ENCODE measurements around the gene ZNF436. TPM values are rescaled to one million over a fixed set of nuclear protein-coding genes. Genes with fewer than 3 reads are reported as not detected.

ZNF436 gene
- polyA plus RNA-seq, 1 donor from 2014 or later, result 27.1 TPM

GRCh38 chr1:23362218-23362713 is 7.4 kb downstream of the ZNF436 start:
- no peak overlapping the region for H3K4me3 ChIP-seq (ENCODE audit: low read length)
- no peak overlapping the region for H2AFZ ChIP-seq (ENCODE audit: low read depth, low read length)
- H3K4me2 ChIP-seq (ENCODE audit: low read length), result no peak overlapping the region
- TF ChIP-seq EZH2 (IDR thresholded peaks at IDR 0.05; ENCODE audit: borderline replicate concordance, insufficient read depth, low read length, poor library complexity, severe bottlenecking) (no peak), SMC3 (conservative IDR thresholded peaks at IDR 0.05; ENCODE audit: poor library complexity) (no peak), TAF1 (IDR thresholded peaks at IDR 0.05; ENCODE audit: low read depth) (no peak), RAD21 (conservative IDR thresholded peaks at IDR 0.05) (no peak), POLR2AphosphoS5 (IDR thresholded peaks at IDR 0.05) (no peak), CTCF (IDR thresholded peaks at IDR 0.05; ENCODE audit: poor library complexity, severe bottlenecking) (no peak), REST (IDR thresholded peaks at IDR 0.05; ENCODE audit: borderline replicate concordance) (no peak), MXI1 (conservative IDR thresholded peaks at IDR 0.05; ENCODE audit: poor library complexity, severe bottlenecking) (no peak), EP300 (conservative IDR thresholded peaks at IDR 0.05; ENCODE audit: poor library complexity, severe bottlenecking) (no peak)
- H4K20me1 ChIP-seq (ENCODE audit: insufficient read depth), result no peaks in the 10 kb centered on the region
- H3K27ac ChIP-seq (ENCODE audit: low read length), result no peak overlapping the region
- peaks cover 37% of the 10 kb centered on the region for H3K36me3 ChIP-seq (ENCODE audit: insufficient read depth, low read length)
- peaks cover 33% of the 10 kb centered on the region for H3K9me3 ChIP-seq (ENCODE audit: low read length)
- no peaks in the 10 kb centered on the region for H3K9me2 ChIP-seq (ENCODE audit: insufficient read depth, low read length)
- H3K27me3 ChIP-seq (ENCODE audit: insufficient read depth, low read depth, low read length), result no peaks in the 10 kb centered on the region
- no peaks in the 10 kb centered on the region for H3F3A ChIP-seq (ENCODE audit: insufficient read depth, low read length, poor library complexity, severe bottlenecking)
- H3K9ac ChIP-seq (ENCODE audit: low read length), result no peak overlapping the region
- H3K79me2 ChIP-seq (replicated peaks; ENCODE audit: insufficient read depth, low read length), result peaks cover 6% of the 10 kb centered on the region

GRCh38 chr1:23358310-23358875 is 11.2 kb downstream of the ZNF436 start:
- Histone ChIP-seq H3K27ac (ENCODE audit: low read length) (no peak overlapping the region), H3K4me2 (ENCODE audit: low read length) (no peak overlapping the region), H3F3A (ENCODE audit: insufficient read depth, low read length, poor library complexity, severe bottlenecking) (no peaks in the 10 kb centered on the region), H3K27me3 (ENCODE audit: insufficient read depth, low read depth, low read length) (no peaks in the 10 kb centered on the region), H3K9me2 (ENCODE audit: insufficient read depth, low read length) (no peaks in the 10 kb centered on the region), H3K9me3 (ENCODE audit: low read length) (peaks cover 33% of the 10 kb centered on the region), H3K79me2 (replicated peaks; ENCODE audit: insufficient read depth, low read length) (no peaks in the 10 kb centered on the region), H3K4me3 (ENCODE audit: low read length) (no peak overlapping the region), H4K20me1 (ENCODE audit: insufficient read depth) (no peaks in the 10 kb centered on the region), H2AFZ (ENCODE audit: low read depth, low read length) (no peak overlapping the region), H3K36me3 (ENCODE audit: insufficient read depth, low read length) (peaks cover 28% of the 10 kb centered on the region), H3K9ac (ENCODE audit: low read length) (no peak overlapping the region)
- no peak for TF ChIP-seq CTCF (IDR thresholded peaks at IDR 0.05; ENCODE audit: poor library complexity, severe bottlenecking)
- TF ChIP-seq TAF1 (IDR thresholded peaks at IDR 0.05; ENCODE audit: low read depth), result no peak
- no peak for TF ChIP-seq MXI1 (conservative IDR thresholded peaks at IDR 0.05; ENCODE audit: poor library complexity, severe bottlenecking)
- TF ChIP-seq EP300 (conservative IDR thresholded peaks at IDR 0.05; ENCODE audit: poor library complexity, severe bottlenecking), result no peak
- no peak for TF ChIP-seq EZH2 (IDR thresholded peaks at IDR 0.05; ENCODE audit: borderline replicate concordance, insufficient read depth, low read length, poor library complexity, severe bottlenecking)

All from neural cell (in vitro differentiated cells).